ENCODE data around the gene SCTR. TPM values are rescaled to one million over a fixed set of nuclear protein-coding genes. Genes with fewer than 3 reads are reported as not detected.

Gene SCTR
- total and polyA plus RNA-seq, 4 donors, result 4.6 to 42.7 (median 28.0) TPM

DNA sequence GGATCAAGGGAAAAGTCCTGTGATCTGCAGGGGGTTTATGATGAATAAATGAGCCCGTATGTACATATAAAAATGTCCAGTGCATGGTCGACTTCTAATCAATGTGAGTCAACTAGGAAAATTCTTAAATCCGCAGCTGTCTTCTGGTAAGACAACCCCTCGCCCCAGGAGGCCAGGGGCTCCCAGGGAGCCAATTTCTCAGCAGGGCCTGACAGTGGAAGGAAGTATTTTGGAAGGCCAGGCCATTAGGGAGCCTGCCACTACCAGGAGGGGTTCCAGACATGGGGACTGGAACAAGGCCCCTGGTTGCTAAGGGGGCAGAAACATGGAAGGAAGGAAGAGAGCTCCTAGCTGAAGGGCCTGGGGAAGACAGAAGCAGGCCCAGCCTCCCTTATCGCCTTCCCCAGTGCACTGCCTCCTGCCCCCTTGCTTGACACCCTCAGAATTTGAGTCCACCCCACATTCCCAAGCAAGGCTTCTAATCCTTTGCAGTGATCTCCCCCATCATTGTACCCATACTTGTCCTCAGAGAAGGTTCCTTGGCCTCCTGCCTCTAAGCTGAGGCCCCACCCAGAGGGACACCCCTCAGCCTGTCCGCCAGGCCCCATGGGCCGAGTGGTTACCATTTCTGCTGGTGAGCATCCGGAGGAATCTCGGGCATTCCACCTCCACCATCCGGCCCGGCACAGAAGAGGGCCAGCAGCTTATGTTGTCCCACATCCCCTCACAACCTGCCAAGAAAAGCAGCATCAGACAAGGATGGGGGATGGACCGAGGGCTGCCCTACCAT is 45.9 kb downstream of the SCTR start:
- peaks cover 0 to 11% (median 6%) of the 10 kb centered on the region in 5 donors for H3K4me1 ChIP-seq (ENCODE audit: control insufficient read depth in 5 of 5, insufficient read depth in 5 of 5, low read length in 5 of 5)
- DNase-seq (no peak), ATAC-seq (ENCODE audit: insufficient read depth, low FRiP score) (no peak)
- TF ChIP-seq, protein P1, sequence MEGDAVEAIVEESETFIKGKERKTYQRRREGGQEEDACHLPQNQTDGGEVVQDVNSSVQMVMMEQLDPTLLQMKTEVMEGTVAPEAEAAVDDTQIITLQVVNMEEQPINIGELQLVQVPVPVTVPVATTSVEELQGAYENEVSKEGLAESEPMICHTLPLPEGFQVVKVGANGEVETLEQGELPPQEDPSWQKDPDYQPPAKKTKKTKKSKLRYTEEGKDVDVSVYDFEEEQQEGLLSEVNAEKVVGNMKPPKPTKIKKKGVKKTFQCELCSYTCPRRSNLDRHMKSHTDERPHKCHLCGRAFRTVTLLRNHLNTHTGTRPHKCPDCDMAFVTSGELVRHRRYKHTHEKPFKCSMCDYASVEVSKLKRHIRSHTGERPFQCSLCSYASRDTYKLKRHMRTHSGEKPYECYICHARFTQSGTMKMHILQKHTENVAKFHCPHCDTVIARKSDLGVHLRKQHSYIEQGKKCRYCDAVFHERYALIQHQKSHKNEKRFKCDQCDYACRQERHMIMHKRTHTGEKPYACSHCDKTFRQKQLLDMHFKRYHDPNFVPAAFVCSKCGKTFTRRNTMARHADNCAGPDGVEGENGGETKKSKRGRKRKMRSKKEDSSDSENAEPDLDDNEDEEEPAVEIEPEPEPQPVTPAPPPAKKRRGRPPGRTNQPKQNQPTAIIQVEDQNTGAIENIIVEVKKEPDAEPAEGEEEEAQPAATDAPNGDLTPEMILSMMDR (IDR thresholded peaks at IDR 0.05; ENCODE audit: control extremely low read depth, extremely low read depth), result no peak
- no peak overlapping the region for H3K27ac ChIP-seq (ENCODE audit: low read depth in 1 of 2, low read length in 1 of 2)
- H3K36me3 ChIP-seq (ENCODE audit: control insufficient read depth in 4 of 4, insufficient read depth in 4 of 4, low read length in 4 of 4), result no peaks in the 10 kb centered on the region
- H3K9ac ChIP-seq (ENCODE audit: insufficient read depth in 1 of 2, low read length in 2 of 2), result no peak overlapping the region
- H3K4me3 ChIP-seq, result no peak overlapping the region
- H3K27me3 ChIP-seq (ENCODE audit: control insufficient read depth in 3 of 3, insufficient read depth in 3 of 3, low read length in 2 of 3), result no peaks in the 10 kb centered on the region
- peaks cover 0 to 3% (median 0%) of the 10 kb centered on the region in 4 donors for H3K9me3 ChIP-seq (ENCODE audit: control insufficient read depth in 4 of 4, insufficient read depth in 3 of 4, low read length in 3 of 4)
- WGBS, 2 donors, result 91 to 93% methylated on average over 12 of the region's 12 CpGs

DNA sequence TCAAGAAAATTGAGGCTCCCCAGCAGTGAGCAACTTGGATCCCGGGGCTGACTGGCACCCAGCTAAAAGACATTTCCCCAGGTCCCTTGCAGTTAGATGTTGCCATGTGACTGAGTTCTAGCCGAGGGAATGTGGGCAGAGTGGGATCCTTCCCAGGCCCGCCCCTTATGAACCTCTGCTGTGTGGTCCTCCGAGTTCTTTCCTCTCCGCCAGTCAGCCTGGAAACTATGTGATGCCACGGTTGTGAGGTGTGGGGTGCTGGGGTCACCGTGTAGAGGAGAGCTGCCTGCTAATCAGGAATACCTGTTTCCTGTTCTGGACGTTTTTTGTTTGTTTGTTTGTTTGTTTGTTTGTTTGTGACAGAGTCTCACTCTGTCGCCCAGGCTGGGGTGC is 47.2 kb downstream of the SCTR start:
- Histone ChIP-seq H3K27me3 (ENCODE audit: control insufficient read depth in 3 of 3, insufficient read depth in 3 of 3, low read length in 2 of 3) (no peaks in the 10 kb centered on the region), H3K27ac (ENCODE audit: low read depth in 1 of 2, low read length in 1 of 2) (no peak overlapping the region), H3K36me3 (ENCODE audit: control insufficient read depth in 4 of 4, insufficient read depth in 4 of 4, low read length in 4 of 4) (no peaks in the 10 kb centered on the region), H3K4me3 (no peak overlapping the region), H3K4me1 (ENCODE audit: control insufficient read depth in 5 of 5, insufficient read depth in 5 of 5, low read length in 5 of 5) (peaks cover 0 to 8% (median 0%) of the 10 kb centered on the region in 5 donors), H3K9ac (ENCODE audit: insufficient read depth in 1 of 2, low read length in 2 of 2) (no peak overlapping the region), H3K9me3 (ENCODE audit: control insufficient read depth in 4 of 4, insufficient read depth in 3 of 4, low read length in 3 of 4) (peaks cover 0 to 3% (median 0%) of the 10 kb centered on the region in 4 donors)
- TF ChIP-seq, protein P1 (IDR thresholded peaks at IDR 0.05; ENCODE audit: control extremely low read depth, extremely low read depth), result no peak
- 74 to 79% methylated on average over 9 of the region's 9 CpGs for WGBS, 2 donors
- ATAC-seq (ENCODE audit: insufficient read depth, low FRiP score), result no peak
- no peak for DNase-seq

GRCh38 chr2:119476301-119477112 is 47.8 kb downstream of the SCTR start:
- Histone ChIP-seq H3K9me3 (ENCODE audit: control insufficient read depth in 4 of 4, insufficient read depth in 3 of 4, low read length in 3 of 4) (peaks cover 0 to 1% (median 0%) of the 10 kb centered on the region in 4 donors), H3K4me3 (no peak overlapping the region), H3K9ac (ENCODE audit: insufficient read depth in 1 of 2, low read length in 2 of 2) (no peak overlapping the region), H3K27me3 (ENCODE audit: control insufficient read depth in 3 of 3, insufficient read depth in 3 of 3, low read length in 2 of 3) (no peaks in the 10 kb centered on the region), H3K27ac (ENCODE audit: low read depth in 1 of 2, low read length in 1 of 2) (no peak overlapping the region), H3K4me1 (ENCODE audit: control insufficient read depth in 5 of 5, insufficient read depth in 5 of 5, low read length in 5 of 5) (peaks cover 0 to 2% (median 0%) of the 10 kb centered on the region in 5 donors), H3K36me3 (ENCODE audit: control insufficient read depth in 4 of 4, insufficient read depth in 4 of 4, low read length in 4 of 4) (no peaks in the 10 kb centered on the region)
- TF ChIP-seq, protein P1 (IDR thresholded peaks at IDR 0.05; ENCODE audit: control extremely low read depth, extremely low read depth), result peak; percentile 77
- 30 to 31% methylated on average over 20 of the region's 20 CpGs for whole genome bisulfite sequencing, 2 donors
- DNase-seq (peak; percentile 70 to 81 (median 73)), ATAC-seq (ENCODE audit: insufficient read depth, low FRiP score) (peak; percentile 80)

Measured in lung (tissue), 12 donors.